Heart right ventricle (tissue), 16 donors: ENCODE measurements around the gene KRTAP4-4. TPM values are rescaled to one million over a fixed set of nuclear protein-coding genes. Genes with fewer than 3 reads are reported as not detected.

Experiments
- ATAC-seq, 8 donors: fragments of 200-7000 bp; cut with Tn5 transposase; one replicate each; pipeline ENCODE4 v1.9.1; 2020; ENCODE audit warnings: mild to moderate bottlenecking in 8 of 8, moderate library complexity in 8 of 8, moderate number of reproducible peaks in 1 of 8
- DNase-seq, 2 donors: peaks; one replicate each; pipeline ENCODE4 v3.0.0-alpha.2; 2020
- H3K27ac ChIP-seq, 10 donors: fragments of 200-600 bp; sonication (generic) in 2 of 10; one replicate each; pipeline versions ENCODE4 v1.5.0 to v1.8.0; 2020 to 2022; ENCODE audit warnings: mild to moderate bottlenecking in 3 of 10
- H3K27me3 ChIP-seq, 7 donors: fragments of 200-600 bp; one replicate each; pipeline ENCODE4 v1.8.0; 2021 to 2022; ENCODE audit warnings: mild to moderate bottlenecking in 2 of 7
- H3K36me3 ChIP-seq, 9 donors: fragments of 200-600 bp; sonication (generic) in 1 of 9; one replicate each; pipeline versions ENCODE4 v1.5.0 to v1.8.0; 2020 to 2022; ENCODE audit warnings: mild to moderate bottlenecking in 2 of 9
- H3K4me1 ChIP-seq, 9 donors: fragments of 200-600 bp; sonication (generic) in 1 of 9; one replicate each; pipeline versions ENCODE4 v1.5.0 to v1.8.0; 2020 to 2022; ENCODE audit warnings: mild to moderate bottlenecking in 4 of 9
- H3K4me3 ChIP-seq, 10 donors: fragments of 200-600 bp; sonication (generic) in 2 of 10; one replicate each; pipeline versions ENCODE4 v1.5.0 to v1.8.0; 2020 to 2022; ENCODE audit warnings: mild to moderate bottlenecking in 7 of 10, moderate library complexity in 2 of 10
- H3K9me3 ChIP-seq, 11 donors: fragments of 200-600 bp in 10 of 11; sonication (generic) in 2 of 11; one replicate each; pipeline versions ENCODE4 v1.5.0 to v1.8.0; 2013 to 2022; ENCODE audit warnings: mild to moderate bottlenecking in 2 of 11, control low read depth in 1 of 11, moderate library complexity in 1 of 11
- CTCF ChIP-seq, 9 donors: fragments of 200-600 bp; sonication (generic) in 2 of 9; IDR thresholded peaks; one replicate each; pipeline versions ENCODE4 v1.5.0 to v1.8.0; 2021 to 2022; ENCODE audit warnings: antibody characterized with exemption in 9 of 9, mild to moderate bottlenecking in 5 of 9, moderate library complexity in 1 of 9
- WGBS, 2 donors: extraction: QIAGEN DNeasy Blood & Tissue Kit; methylation state at CpG; one replicate each; pipeline ENCODE4 v1.1.7; 2013; ENCODE audit warnings: inconsistent platforms in 1 of 2; 5-methylcytosine and 5-hydroxymethylcytosine counted together
- intact Hi-C, 10 donors: fragments of 100-400 bp; cut with DNase I; formaldehyde crosslinking; loops; one replicate each; pipeline versions ENCODE4 v1.11.1 to v1.14.2; 2022
- polyA plus RNA-seq, 2 donors: library from polyadenylated mRNA; stranded (reverse); fragments of 200-250 nt; gene quantifications; one replicate each; pipeline ENCODE4 v1.2.3, GENCODE V29; 2013
- total RNA-seq, 10 donors: library from RNA; stranded (reverse); fragmentation: NEBNext Ultra II Directional in 3 of 10; extraction: Animal tissue kit (Norgen Biotek cat#: 25700) in 3 of 10; gene quantifications; one replicate each; pipeline versions ENCODE4 v1.2.1 to v1.2.4, GENCODE V29; 2021 to 2023
- donor health status: Arrhythmogenic right ventricular cardiomyopathy.
- donor health status: ischemic (EF 13 %, LVEDD 7.1; RV severe dilation, severe dysfunction).
- donor health status: healthy with polysubstance abuse.
- donor health status: DM: no; HTN: yes; CAD: no.
- donor health status: DM: no; HTN: no; CAD: no.
- donor health status: ischemic (EF 25% LVEDD 6.9; RV normal size, moderate dysfunction).
- donor health status: ischemic (EF 25% LVEDD 5.7; RV mildly dilated, moderate dysfunction).
- donor health status: healthy.
- donor health status: DM: yes; HTN: yes; CAD: no.
- donor health status: Ischemic cardiomyopathy.
- donor health status: ischemic (EF 35%, LVEDD 5.7; RV mildly dilated, moderate dysfunction).
- donor health status: nonischemic (EF 11% LVEDD 7.7; RV severe dilation, severe dysfunction).
- donor health status: DM: yes; HTN: yes; CAD: no.
- donor health status: PGD.
- donor health status: ischemic (EF 29% LVEDD 5.4; RV normal size, mild dysfunction).
- donor health status: nonischemic (EF 23%, LVEDD 6.1; RV moderate dilation, normal function).

Gene KRTAP4-4
- total and polyA plus RNA-seq, 12 donors, result not detected

DNA sequence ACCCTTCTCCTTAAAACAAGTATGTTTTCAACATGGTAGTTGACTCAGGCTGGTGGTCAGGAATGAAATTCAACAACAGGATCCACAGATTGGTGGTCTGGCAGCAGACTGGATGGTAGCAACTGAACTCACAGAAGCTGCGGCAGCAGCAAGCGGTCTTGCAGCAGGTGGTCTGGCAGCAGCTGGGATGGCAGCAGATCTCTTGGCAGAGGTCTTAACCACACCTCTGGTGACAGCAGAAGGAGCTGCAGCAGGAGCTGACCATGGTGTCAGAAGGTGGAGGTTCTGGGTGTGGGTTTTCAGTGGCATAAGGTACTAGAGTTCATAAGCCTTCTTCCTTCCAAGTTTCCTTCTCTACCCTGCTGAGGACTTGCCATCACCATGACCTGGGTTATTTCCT is 26.3 kb upstream of the KRTAP4-4 start:
- ATAC-seq, result no peak
- H3K27me3 ChIP-seq, result peaks cover 0 to 49% (median 19%) of the 10 kb centered on the region in 7 donors

GRCh38 chr17:41185001-41185400 is 24.5 kb upstream of the KRTAP4-4 start:
- H3K4me1 ChIP-seq, result no peaks in the 10 kb centered on the region
- no peak for DNase-seq
- ATAC-seq, result no peak
- no peak overlapping the region for H3K4me3 ChIP-seq
- H3K27me3 ChIP-seq, result peaks cover 0 to 36% (median 16%) of the 10 kb centered on the region in 7 donors
- intact Hi-C loops, result loop anchor here in 1 of 10 donors (10.0 kb wide), 1 partner anchor 60 kb away; the partner anchor contains the start of gene KRTAP4-12
- TF ChIP-seq CTCF (IDR thresholded peaks at IDR 0.05), result no peak
- WGBS, 2 donors, result 45 to 56% methylated on average over 1 of the region's 1 CpG
- no peak overlapping the region for H3K27ac ChIP-seq
- peaks cover 0 to 4% (median 0%) of the 10 kb centered on the region in 11 donors for H3K9me3 ChIP-seq
- H3K36me3 ChIP-seq, result no peaks in the 10 kb centered on the region

More for the DNA sequence above, 26.3 kb upstream of the KRTAP4-4 start:
- Histone ChIP-seq H3K4me3 (no peak overlapping the region), H3K27ac (no peak overlapping the region), H3K9me3 (peaks cover 0 to 4% (median 0%) of the 10 kb centered on the region in 11 donors), H3K36me3 (no peaks in the 10 kb centered on the region), H3K4me1 (no peaks in the 10 kb centered on the region)
- no peak for DNase-seq
- TF ChIP-seq CTCF (IDR thresholded peaks at IDR 0.05), result no peak
- WGBS, 2 donors, result 78 to 87% methylated on average over 2 of the region's 2 CpGs
- intact Hi-C loops, result loop anchor here in 1 of 10 donors (10.0 kb wide), 1 partner anchor 62 kb away; the partner anchor contains the start of gene KRTAP4-12

- no peak for TF ChIP-seq CTCF (IDR thresholded peaks at IDR 0.05)
- Histone ChIP-seq H3K27ac (no peak within 1 kb of the TSS), H3K9me3 (peaks cover 0 to 4% (median 0%) of the 10 kb centered on the region in 11 donors), H3K4me1 (no peaks in the 10 kb centered on the region), H3K27me3 (peaks cover 0 to 33% (median 12%) of the 10 kb centered on the region in 7 donors), H3K4me3 (no peak within 1 kb of the TSS), H3K36me3 (no peaks in the 10 kb centered on the region)
- no peak for ATAC-seq
- WGBS, 2 donors, result 45 to 53% methylated on average over 8 to 9 of the region's 9 CpGs
- intact Hi-C loops, result loop anchor here in 1 of 10 donors (10.0 kb wide), 1 partner anchor 60 kb away; the partner anchor contains the start of gene KRTAP4-12
- DNase-seq, result no peak
These were observed 24.0 kb upstream of the KRTAP4-4 start, which contains the start of gene KRTAP4-1 for GRCh38 chr17:41184480-41184961. KRTAP4-1 (minus strand) TSS chr17:41184911; CDS start chr17:41184854, 57 bp downstream.

GRCh38 chr17:41178843-41179616 is 18.5 kb upstream of the KRTAP4-4 start:
- Histone ChIP-seq H3K27ac (no peak overlapping the region), H3K9me3 (peaks cover 0 to 2% (median 0%) of the 10 kb centered on the region in 11 donors), H3K4me1 (no peaks in the 10 kb centered on the region), H3K4me3 (no peak overlapping the region), H3K36me3 (no peaks in the 10 kb centered on the region), H3K27me3 (peaks cover 0 to 16% (median 13%) of the 10 kb centered on the region in 7 donors)
- TF ChIP-seq CTCF (IDR thresholded peaks at IDR 0.05), result no peak
- intact Hi-C loops, result loop anchor here in 1 of 10 donors (10.0 kb wide), 1 partner anchor 56 kb away; the partner anchor contains the start of genes KRTAP9-3 and KRTAP9-8
- no peak for DNase-seq
- no peak for ATAC-seq
- 76 to 91% methylated on average over 1 of the region's 1 CpG for WGBS, 2 donors
